ENCODE data around the gene DAZAP1.

- TF ChIP-seq CTCF (IDR thresholded peaks at IDR 0.05): no peak
- TF ChIP-seq POLR2A (IDR thresholded peaks at IDR 0.05): no peak
Observed at GRCh38 chr19:1389033-1389940, 18.1 kb upstream of the DAZAP1 start.

Data from ovary (tissue), 3 donors.